PC-9 (cell line): ENCODE results near the gene ARHGEF37. TPM values are rescaled to one million over a fixed set of nuclear protein-coding genes. Genes with fewer than 3 reads are reported as not detected.
"Not testable (repeated sequence)": the region's sequence is repeated elsewhere in the genome, so short reads cannot be mapped to it uniquely, and the experiment has no call there.

Experiments used
- BruUV-seq: library from RNA; stranded (reverse); fragments of 400-500 nt; replicated peaks from 2 replicates; lab custom pipeline; 2021; lab: Mats Ljungman, UMichigan
- CTCF ChIA-PET: fragments of 300-600 bp; sonication (Branson Sonifier 250); formaldehyde crosslinking; loops from one replicate; lab custom pipeline; 2022; ENCODE audit warnings: antibody characterized with exemption; lab: Charles Lee
- POLR2A ChIA-PET: fragments of 300-600 bp; sonication (Branson Sonifier 250); formaldehyde crosslinking; loops from one replicate; lab custom pipeline; 2022; ENCODE audit warnings: antibody characterized with exemption; ENCODE audit not compliant: unreplicated experiment; lab: Charles Lee
- DNase-seq, 2 experiments: peaks; one replicate each; pipeline versions ENCODE4 v3.0.0 to v3.0.0-alpha.2; 2015 to 2022; ENCODE audit warnings: mixed read lengths in 1 of 2
- H2AFZ ChIP-seq: fragments of 200-600 bp; sonication (generic); 2 replicates; pipeline ENCODE4 v1.8.1; 2017; ENCODE audit warnings: antibody characterized with exemption
- H3F3A ChIP-seq: fragments of 200-600 bp; sonication (generic); 2 replicates; pipeline ENCODE4 v1.8.1; 2017; ENCODE audit warnings: antibody characterized with exemption, mild to moderate bottlenecking, low read depth; ENCODE audit not compliant: insufficient read depth
- H3K27ac ChIP-seq: fragments of 200-600 bp; sonication (generic); 2 replicates; pipeline ENCODE4 v1.6.1; 2016; ENCODE audit warnings: mixed run types
- H3K27me3 ChIP-seq: fragments of 200-600 bp; sonication (generic); 2 replicates; pipeline ENCODE4 v1.6.1; 2016; ENCODE audit warnings: low read depth, mixed run types; ENCODE audit not compliant: insufficient read depth
- H3K36me3 ChIP-seq: fragments of 200-600 bp; sonication (generic); 2 replicates; pipeline ENCODE4 v1.6.1; 2016; ENCODE audit warnings: low read depth, mixed run types
- H3K4me1 ChIP-seq: fragments of 200-600 bp; sonication (generic); replicated peaks from 2 replicates; pipeline ENCODE4 v1.6.1; 2016; ENCODE audit warnings: mixed run types; ENCODE audit not compliant: insufficient read depth
- H3K4me2 ChIP-seq: fragments of 200-600 bp; sonication (generic); 2 replicates; pipeline ENCODE4 v1.6.1; 2017; ENCODE audit warnings: mixed run types
- H3K4me3 ChIP-seq: fragments of 200-600 bp; sonication (generic); 2 replicates; pipeline ENCODE4 v1.6.1; 2016; ENCODE audit warnings: mixed run types
- H3K79me2 ChIP-seq: fragments of 200-600 bp; sonication (generic); 2 replicates; pipeline ENCODE4 v1.6.1; 2017; ENCODE audit warnings: low read depth, mixed run types
- H3K9me2 ChIP-seq: fragments of 200-600 bp; sonication (generic); 2 replicates; pipeline ENCODE4 v1.8.1; 2017; ENCODE audit warnings: mild to moderate bottlenecking; ENCODE audit not compliant: insufficient read depth
- H3K9me3 ChIP-seq: fragments of 200-600 bp; sonication (generic); 2 replicates; pipeline ENCODE4 v1.8.1; 2016; ENCODE audit warnings: low read depth; ENCODE audit not compliant: insufficient read depth
- H4K20me1 ChIP-seq: fragments of 200-600 bp; sonication (generic); 2 replicates; pipeline ENCODE4 v1.8.1; 2017; ENCODE audit not compliant: insufficient read depth
- EZH2 ChIP-seq: fragments of 200-600 bp; sonication (generic); IDR thresholded peaks from 2 replicates; pipeline ENCODE4 v1.8.0; 2017; ENCODE audit warnings: antibody characterized with exemption, low read depth
- intact Hi-C: fragments of 100-400 bp; cut with micrococcal nuclease; formaldehyde crosslinking; loops from one replicate; pipeline ENCODE4 v1.10.0; 2022; ENCODE audit not compliant: unreplicated experiment
- total RNA-seq: library from RNA; stranded (reverse); gene quantifications from 2 replicates; pipeline ENCODE4 v1.2.3, GENCODE V29; 2021
- TF ChIP-seq, protein P1 (sequence below): fragments of 200-600 bp; sonication (generic); conservative IDR thresholded peaks from 2 replicates; pipeline ENCODE4 v1.6.1; 2017; ENCODE audit warnings: mixed run types, antibody characterized with exemption, mild to moderate bottlenecking, moderate library complexity

Gene ARHGEF37
- total RNA-seq, 1 experiment from 2014 or later: 5.5 TPM

- POLR2A ChIA-PET: no interaction called here
- H3K79me2 ChIP-seq: no peaks in the 10 kb centered on the region
Observed at GRCh38 chr5:149647334-149647733, 66.0 kb downstream of the ARHGEF37 start.

DNA sequence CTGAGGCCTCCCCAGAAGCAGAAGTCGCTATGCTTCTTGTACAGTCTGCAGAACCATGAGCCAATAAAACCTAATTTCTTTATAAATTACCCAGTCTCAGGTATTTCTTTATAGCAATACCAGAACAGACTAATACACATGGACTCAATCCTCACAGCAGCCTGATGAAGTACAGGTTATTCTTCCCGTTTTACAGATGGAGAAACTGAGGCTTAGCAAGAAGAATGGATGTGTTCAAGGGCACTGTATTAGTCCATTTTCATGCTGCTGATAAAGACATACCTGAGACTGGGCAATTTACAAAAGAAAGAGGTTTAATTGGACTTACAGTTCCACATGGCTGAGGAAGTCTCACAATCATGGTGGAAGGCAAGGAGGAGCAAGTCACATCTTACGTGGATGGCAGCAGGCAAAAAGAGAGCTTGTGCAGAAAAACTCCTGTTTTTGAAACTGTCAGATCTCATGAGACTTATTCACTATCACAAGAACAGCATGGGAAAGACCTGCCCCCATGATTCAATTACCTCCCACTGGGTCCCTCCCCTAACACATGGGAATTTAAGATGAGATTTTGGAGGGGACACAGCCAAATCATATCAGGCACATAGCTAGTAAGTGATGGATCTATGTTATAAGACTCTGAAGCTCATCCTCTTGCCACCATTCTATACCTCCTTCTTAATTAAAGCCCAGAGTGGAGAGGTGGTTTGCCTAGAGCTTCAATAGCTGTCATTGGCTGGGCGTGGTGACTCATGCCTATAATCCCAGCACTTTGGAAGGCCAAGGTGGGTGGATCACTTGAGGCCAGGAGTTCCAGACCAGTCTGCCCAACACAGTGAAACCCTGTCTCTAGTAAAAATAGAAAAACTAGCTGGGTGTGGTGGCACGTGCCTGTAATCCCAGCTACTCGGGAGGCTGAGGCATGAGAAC, 67.4 kb downstream of the ARHGEF37 start:
- H3K27me3 ChIP-seq, H3K4me1 ChIP-seq, H3K9me3 ChIP-seq, intact Hi-C loops, H3K4me3 ChIP-seq, H2AFZ ChIP-seq, BruUV-seq, H3K27ac ChIP-seq, H3K9me2 ChIP-seq, CTCF ChIA-PET, DNase-seq, H3K4me2 ChIP-seq, H3F3A ChIP-seq, H3K36me3 ChIP-seq, H3K79me2 ChIP-seq, H4K20me1 ChIP-seq, POLR2A ChIA-PET: not testable (repeated sequence)

More at GRCh38 chr5:149647334-149647733, 66.0 kb downstream of the ARHGEF37 start:
- DNase-seq: no peak
- Histone ChIP-seq H4K20me1 (no peaks in the 10 kb centered on the region), H3K27ac (no peak overlapping the region), H3K4me3 (no peak overlapping the region), H3K4me2 (no peak overlapping the region), H3K9me2 (no peaks in the 10 kb centered on the region), H3K36me3 (no peaks in the 10 kb centered on the region), H3F3A (no peaks in the 10 kb centered on the region), H3K9me3 (no peaks in the 10 kb centered on the region), H3K4me1 (no peaks in the 10 kb centered on the region), H3K27me3 (no peaks in the 10 kb centered on the region), H2AFZ (no peak overlapping the region)
- CTCF ChIA-PET: interaction anchor here (0.6 kb wide), 1 partner anchor 28 kb away, joined by 3 read pairs; no protein-coding TSS in a partner anchor
- BruUV-seq: no TSS peak
- no peak for TF ChIP-seq EZH2
- TF ChIP-seq, protein P1, sequence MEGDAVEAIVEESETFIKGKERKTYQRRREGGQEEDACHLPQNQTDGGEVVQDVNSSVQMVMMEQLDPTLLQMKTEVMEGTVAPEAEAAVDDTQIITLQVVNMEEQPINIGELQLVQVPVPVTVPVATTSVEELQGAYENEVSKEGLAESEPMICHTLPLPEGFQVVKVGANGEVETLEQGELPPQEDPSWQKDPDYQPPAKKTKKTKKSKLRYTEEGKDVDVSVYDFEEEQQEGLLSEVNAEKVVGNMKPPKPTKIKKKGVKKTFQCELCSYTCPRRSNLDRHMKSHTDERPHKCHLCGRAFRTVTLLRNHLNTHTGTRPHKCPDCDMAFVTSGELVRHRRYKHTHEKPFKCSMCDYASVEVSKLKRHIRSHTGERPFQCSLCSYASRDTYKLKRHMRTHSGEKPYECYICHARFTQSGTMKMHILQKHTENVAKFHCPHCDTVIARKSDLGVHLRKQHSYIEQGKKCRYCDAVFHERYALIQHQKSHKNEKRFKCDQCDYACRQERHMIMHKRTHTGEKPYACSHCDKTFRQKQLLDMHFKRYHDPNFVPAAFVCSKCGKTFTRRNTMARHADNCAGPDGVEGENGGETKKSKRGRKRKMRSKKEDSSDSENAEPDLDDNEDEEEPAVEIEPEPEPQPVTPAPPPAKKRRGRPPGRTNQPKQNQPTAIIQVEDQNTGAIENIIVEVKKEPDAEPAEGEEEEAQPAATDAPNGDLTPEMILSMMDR: no peak
- intact Hi-C loops: no loop called here

DNA sequence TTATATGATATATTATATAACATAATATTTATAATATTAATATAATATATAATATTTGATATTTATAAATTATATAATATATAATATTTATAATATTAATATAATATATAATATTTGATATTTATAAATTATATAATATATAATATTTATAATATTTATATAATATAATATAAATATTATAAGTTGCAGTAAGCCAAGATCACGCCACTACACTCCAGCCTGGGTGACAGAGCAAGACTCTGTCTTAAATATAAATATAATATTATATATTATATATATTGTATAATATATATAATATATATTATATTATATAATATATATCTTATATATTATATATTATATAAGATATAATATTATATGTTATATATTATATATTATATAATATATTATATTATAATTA, 68.4 kb downstream of the ARHGEF37 start:
- intact Hi-C loops, CTCF ChIA-PET: not testable (repeated sequence)

DNA sequence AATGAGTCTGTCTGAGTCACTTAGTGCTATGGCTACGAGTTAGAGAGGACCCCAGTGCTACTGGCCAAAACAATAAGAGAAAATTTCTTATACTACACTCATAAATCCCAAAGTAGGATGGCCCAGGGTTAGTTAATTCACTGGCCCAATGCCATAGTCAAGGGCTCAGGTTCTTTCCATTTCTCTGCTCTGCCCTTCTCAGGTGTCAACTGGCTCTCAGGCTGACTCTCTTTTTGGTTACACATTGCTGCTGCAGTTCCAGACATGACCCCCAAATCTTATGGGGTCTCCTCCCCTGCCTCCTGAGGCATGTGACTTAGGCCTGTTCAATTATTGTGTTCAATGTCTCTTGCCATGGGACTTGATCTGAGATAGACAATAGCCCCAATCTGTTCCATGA, 70.4 kb downstream of the ARHGEF37 start:
- no peaks in the 10 kb centered on the region for H3K9me2 ChIP-seq
- ChIA-PET POLR2A (no interaction called here), CTCF (no interaction called here)
- no TSS peak for BruUV-seq
- H2AFZ ChIP-seq: no peak overlapping the region
- H4K20me1 ChIP-seq: no peaks in the 10 kb centered on the region
- TF ChIP-seq, protein P1: no peak
- no peak overlapping the region for H3K4me3 ChIP-seq
- H3K4me1 ChIP-seq: no peaks in the 10 kb centered on the region
- no peak overlapping the region for H3K4me2 ChIP-seq
- H3K27ac ChIP-seq: no peak overlapping the region
- H3F3A ChIP-seq: peaks cover 3% of the 10 kb centered on the region; the same call in 1 of the 2 replicates
- no peaks in the 10 kb centered on the region for H3K9me3 ChIP-seq
- H3K27me3 ChIP-seq: no peaks in the 10 kb centered on the region
- intact Hi-C loops: no loop called here
- DNase-seq: no peak
- H3K36me3 ChIP-seq: no peaks in the 10 kb centered on the region
- no peaks in the 10 kb centered on the region for H3K79me2 ChIP-seq

More for the DNA sequence above, 68.4 kb downstream of the ARHGEF37 start:
- H3K9me3 ChIP-seq, H3K27me3 ChIP-seq, H3K27ac ChIP-seq, DNase-seq, H3K9me2 ChIP-seq, H2AFZ ChIP-seq, POLR2A ChIA-PET, H3F3A ChIP-seq, H3K36me3 ChIP-seq, H3K79me2 ChIP-seq, BruUV-seq, H3K4me2 ChIP-seq, H3K4me3 ChIP-seq, H4K20me1 ChIP-seq, H3K4me1 ChIP-seq: not testable (repeated sequence)
